Osteoblast (primary cell): Measurements from ENCODE around the gene DYRK3. TPM values are rescaled to one million over a fixed set of nuclear protein-coding genes. Genes with fewer than 3 reads are reported as not detected.
"Not testable (repeated sequence)": the region's sequence is repeated elsewhere in the genome, so short reads cannot be mapped to it uniquely, and the experiment has no call there.

Source experiments
- DNase-seq: peaks from one replicate; pipeline ENCODE4 v3.0.0; 2011; ENCODE audit warnings: low spot score, mixed read lengths; ENCODE audit not compliant: insufficient read length; ENCODE audit errors: missing footprints
- H2AFZ ChIP-seq: 2 replicates; pipeline ENCODE4 v1.6.0; 2011; ENCODE audit warnings: mild to moderate bottlenecking, low read length
- H3K27ac ChIP-seq: 2 replicates; pipeline ENCODE4 v1.5.1; 2011; ENCODE audit warnings: mild to moderate bottlenecking, low read depth, low read length, moderate library complexity
- H3K27me3 ChIP-seq: 2 replicates; pipeline ENCODE4 v1.6.0; 2012; ENCODE audit warnings: mild to moderate bottlenecking, control low read depth, inconsistent platforms, low read length, moderate library complexity; ENCODE audit not compliant: insufficient read depth
- H3K36me3 ChIP-seq: 2 replicates; pipeline ENCODE4 v1.5.1; 2011; ENCODE audit warnings: mild to moderate bottlenecking, low read length, control low read depth, moderate library complexity; ENCODE audit not compliant: insufficient read depth
- H3K4me1 ChIP-seq: 2 replicates; pipeline ENCODE4 v1.5.1; 2011; ENCODE audit warnings: mild to moderate bottlenecking, low read length, control low read depth, moderate library complexity; ENCODE audit not compliant: insufficient read depth
- H3K4me2 ChIP-seq: 2 replicates; pipeline ENCODE4 v1.6.0; 2011; ENCODE audit warnings: mild to moderate bottlenecking, low read length; ENCODE audit not compliant: insufficient read depth
- H3K4me3 ChIP-seq: fragments of 200-600 bp; sonication (generic); 3 replicates; pipeline ENCODE4 v1.5.1; 2012; ENCODE audit warnings: mild to moderate bottlenecking, low read length, inconsistent platforms; ENCODE audit not compliant: insufficient read depth
- H3K79me2 ChIP-seq: 2 replicates; pipeline ENCODE4 v1.6.0; 2012; ENCODE audit warnings: mild to moderate bottlenecking, low read length, control low read depth, inconsistent platforms; ENCODE audit not compliant: insufficient read depth
- H3K9me3 ChIP-seq: 2 replicates; pipeline ENCODE4 v1.5.1; 2011; ENCODE audit warnings: low read depth, low read length, control low read depth
- H4K20me1 ChIP-seq: 2 replicates; pipeline ENCODE4 v1.6.0; 2012; ENCODE audit warnings: mild to moderate bottlenecking, low read length, control low read depth; ENCODE audit not compliant: insufficient read depth
- CTCF ChIP-seq: IDR thresholded peaks from 2 replicates; pipeline ENCODE4 v1.5.1; 2011; ENCODE audit warnings: mild to moderate bottlenecking, low read depth, low read length, moderate library complexity; ENCODE audit errors: extremely low read depth
- total RNA-seq: library from RNA; depleted of rRNA; stranded (reverse); fragments of >200 nt; gene quantifications from 2 replicates; pipeline ENCODE4 v1.2.3, GENCODE V29; 2012

Gene DYRK3
- total RNA-seq, 1 donor: 52.1 TPM

GRCh38 chr1:206636671-206637070 is 1.3 kb downstream of the DYRK3 start:
- Histone ChIP-seq H3K4me2 (peak overlapping the region; percentile 91), H3K27me3 (no peaks in the 10 kb centered on the region), H3K27ac (peak overlapping the region; percentile 91), H3K4me3 (peak overlapping the region; percentile 91), H2AFZ (no peak overlapping the region), H3K36me3 (peaks cover 11% of the 10 kb centered on the region), H3K79me2 (peaks cover 49% of the 10 kb centered on the region), H3K9me3 (no peaks in the 10 kb centered on the region), H4K20me1 (peaks cover 4% of the 10 kb centered on the region), H3K4me1 (peaks cover 47% of the 10 kb centered on the region)
- no peak for DNase-seq
- TF ChIP-seq CTCF: no peak

- Histone ChIP-seq H2AFZ (no peak overlapping the region), H3K4me2 (peak overlapping the region; percentile 91), H3K9me3 (no peaks in the 10 kb centered on the region), H3K27ac (peak overlapping the region; percentile 91), H3K4me3 (peak overlapping the region; percentile 91), H3K27me3 (no peaks in the 10 kb centered on the region), H3K36me3 (peaks cover 11% of the 10 kb centered on the region), H4K20me1 (peaks cover 4% of the 10 kb centered on the region), H3K4me1 (peaks cover 47% of the 10 kb centered on the region), H3K79me2 (peaks cover 52% of the 10 kb centered on the region)
- DNase-seq: no peak
- no peak for TF ChIP-seq CTCF
Observed at GRCh38 chr1:206637605-206638004, 2.3 kb downstream of the DYRK3 start.

GRCh38 chr1:206642074-206642473 is 6.7 kb downstream of the DYRK3 start:
- not testable (repeated sequence) for H3K27ac ChIP-seq, H3K4me2 ChIP-seq, H2AFZ ChIP-seq, H3K4me3 ChIP-seq, H4K20me1 ChIP-seq, DNase-seq, H3K27me3 ChIP-seq, H3K9me3 ChIP-seq
- Histone ChIP-seq H3K79me2 (peaks cover 62% of the 10 kb centered on the region), H3K4me1 (peaks cover 21% of the 10 kb centered on the region), H3K36me3 (peaks cover 21% of the 10 kb centered on the region)

GRCh38 chr1:206643118-206643698 is 7.9 kb downstream of the DYRK3 start:
- no peak overlapping the region for H3K4me3 ChIP-seq
- TF ChIP-seq CTCF: no peak
- H2AFZ ChIP-seq: no peak overlapping the region
- H3K27ac ChIP-seq: no peak overlapping the region
- no peaks in the 10 kb centered on the region for H3K9me3 ChIP-seq
- peaks cover 7% of the 10 kb centered on the region for H4K20me1 ChIP-seq
- no peak for DNase-seq
- no peak overlapping the region for H3K4me2 ChIP-seq
- H3K27me3 ChIP-seq: no peaks in the 10 kb centered on the region
- peaks cover 32% of the 10 kb centered on the region for H3K36me3 ChIP-seq
- peaks cover 12% of the 10 kb centered on the region for H3K4me1 ChIP-seq
- H3K79me2 ChIP-seq: peaks cover 63% of the 10 kb centered on the region
